ENCODE measurements around the gene SRPK3.

Gene SRPK3

GRCh38 chrX:153735274-153735673, 45.6 kb upstream of the SRPK3 start:
- no peak for DNase-seq (ENCODE audit: low read depth)
- no peak for TF ChIP-seq CTCF (conservative IDR thresholded peaks at IDR 0.05; ENCODE audit: low read depth, low read length)
- no peak overlapping the region for H3K4me3 ChIP-seq (ENCODE audit: low read length)

GRCh38 chrX:153736071-153736820, 44.6 kb upstream of the SRPK3 start:
- no peak for TF ChIP-seq CTCF (conservative IDR thresholded peaks at IDR 0.05; ENCODE audit: low read depth, low read length)
- H3K4me3 ChIP-seq (ENCODE audit: low read length): no peak overlapping the region
- no peak for DNase-seq (ENCODE audit: low read depth)

- no peak overlapping the region for H3K4me3 ChIP-seq (ENCODE audit: low read length)
- TF ChIP-seq CTCF (conservative IDR thresholded peaks at IDR 0.05; ENCODE audit: low read depth, low read length): no peak
- no peak for DNase-seq (ENCODE audit: low read depth)
Observed at GRCh38 chrX:153736871-153737441, 43.9 kb upstream of the SRPK3 start.

GRCh38 chrX:153738056-153738605, 42.7 kb upstream of the SRPK3 start:
- no peak for DNase-seq (ENCODE audit: low read depth)
- H3K4me3 ChIP-seq (ENCODE audit: low read length): no peak overlapping the region
- no peak for TF ChIP-seq CTCF (conservative IDR thresholded peaks at IDR 0.05; ENCODE audit: low read depth, low read length)

- H3K4me3 ChIP-seq (ENCODE audit: low read length): no peak overlapping the region
- no peak for TF ChIP-seq CTCF (conservative IDR thresholded peaks at IDR 0.05; ENCODE audit: low read depth, low read length)
- no peak for DNase-seq (ENCODE audit: low read depth)
Observed at GRCh38 chrX:153739754-153740486, 40.9 kb upstream of the SRPK3 start.

GRCh38 chrX:153740631-153741222, 40.1 kb upstream of the SRPK3 start:
- no peak overlapping the region for H3K4me3 ChIP-seq (ENCODE audit: low read length)
- TF ChIP-seq CTCF (conservative IDR thresholded peaks at IDR 0.05; ENCODE audit: low read depth, low read length): no peak
- no peak for DNase-seq (ENCODE audit: low read depth)
